Parathyroid adenoma (tissue), 2 donors: ENCODE results near the gene PRXL2C.
"Not testable (repeated sequence)": the region's sequence is repeated elsewhere in the genome, so short reads cannot be mapped to it uniquely, and the experiment has no call there.

ENCODE experiments used
- H2AFZ ChIP-seq: fragments of 300-600 bp; sonication (generic); one replicate; pipeline ENCODE4 v1.7.0; 2017; ENCODE audit warnings: antibody characterized with exemption, mild to moderate bottlenecking
- H3K27ac ChIP-seq: fragments of 300-600 bp; sonication (generic); one replicate; pipeline ENCODE4 v1.7.0; 2017
- H3K27me3 ChIP-seq: fragments of 300-600 bp; sonication (generic); one replicate; pipeline ENCODE4 v1.7.0; 2017; ENCODE audit warnings: low read length; ENCODE audit not compliant: control insufficient read depth, insufficient read depth
- H3K36me3 ChIP-seq: fragments of 300-600 bp; sonication (generic); one replicate; pipeline ENCODE4 v1.7.0; 2017; ENCODE audit warnings: low read length; ENCODE audit not compliant: control insufficient read depth, insufficient read depth
- H3K4me1 ChIP-seq: fragments of 300-600 bp; sonication (generic); one replicate; pipeline ENCODE4 v1.7.0; 2017; ENCODE audit warnings: control low read depth
- H3K4me2 ChIP-seq: fragments of 300-600 bp; sonication (generic); one replicate; pipeline ENCODE4 v1.7.0; 2017; ENCODE audit warnings: low read length
- H3K4me3 ChIP-seq: fragments of 300-600 bp; sonication (generic); one replicate; pipeline ENCODE4 v1.7.0; 2017; ENCODE audit warnings: low read depth, low read length
- H3K79me2 ChIP-seq: fragments of 300-600 bp; sonication (generic); one replicate; pipeline ENCODE4 v1.7.0; 2017; ENCODE audit warnings: control low read depth
- H3K9ac ChIP-seq: fragments of 300-600 bp; sonication (generic); one replicate; pipeline ENCODE4 v1.7.0; 2017; ENCODE audit warnings: mild to moderate bottlenecking
- H3K9me3 ChIP-seq: fragments of 300-600 bp; sonication (generic); one replicate; pipeline ENCODE4 v1.7.0; 2017; ENCODE audit warnings: low read length; ENCODE audit not compliant: control insufficient read depth
- CTCF ChIP-seq: fragments of 300-600 bp; sonication (generic); IDR thresholded peaks from one replicate; pipeline ENCODE4 v1.7.0; 2017; ENCODE audit warnings: antibody characterized with exemption, mild to moderate bottlenecking
- donor health status: primary hyperparathyroidism.

Gene PRXL2C

GRCh38 chr9:96667363-96667728, 12.2 kb upstream of the PRXL2C start:
- no peak overlapping the region for H3K9ac ChIP-seq
- H3K4me2 ChIP-seq = no peak overlapping the region
- H3K27me3 ChIP-seq = no peaks in the 10 kb centered on the region
- H3K4me3 ChIP-seq = no peak overlapping the region
- no peaks in the 10 kb centered on the region for H3K9me3 ChIP-seq
- no peak for TF ChIP-seq CTCF
- H3K36me3 ChIP-seq = no peaks in the 10 kb centered on the region
- no peak overlapping the region for H2AFZ ChIP-seq
- no peaks in the 10 kb centered on the region for H3K4me1 ChIP-seq
- no peak overlapping the region for H3K27ac ChIP-seq
- no peaks in the 10 kb centered on the region for H3K79me2 ChIP-seq

GRCh38 chr9:96666653-96667362, 11.7 kb upstream of the PRXL2C start:
- H3K36me3 ChIP-seq, H3K4me1 ChIP-seq, H3K79me2 ChIP-seq, H3K4me2 ChIP-seq, H3K9me3 ChIP-seq, H3K9ac ChIP-seq, H3K4me3 ChIP-seq, H3K27me3 ChIP-seq, H2AFZ ChIP-seq, H3K27ac ChIP-seq: not testable (repeated sequence)
- TF ChIP-seq CTCF = peak; percentile 66

- Histone ChIP-seq H2AFZ (no peak overlapping the region), H3K4me2 (no peak overlapping the region), H3K4me1 (no peaks in the 10 kb centered on the region), H3K27ac (no peak overlapping the region), H3K9me3 (no peaks in the 10 kb centered on the region), H3K36me3 (no peaks in the 10 kb centered on the region), H3K79me2 (no peaks in the 10 kb centered on the region), H3K9ac (no peak overlapping the region), H3K4me3 (no peak overlapping the region), H3K27me3 (no peaks in the 10 kb centered on the region)
- TF ChIP-seq CTCF = no peak
These were observed 10.7 kb upstream of the PRXL2C start for GRCh38 chr9:96665789-96666188.

GRCh38 chr9:96663506-96664120, 8.5 kb upstream of the PRXL2C start:
- no peaks in the 10 kb centered on the region for H3K9me3 ChIP-seq
- no peaks in the 10 kb centered on the region for H3K79me2 ChIP-seq
- no peak overlapping the region for H3K4me2 ChIP-seq
- no peak overlapping the region for H2AFZ ChIP-seq
- H3K27me3 ChIP-seq = no peaks in the 10 kb centered on the region
- H3K36me3 ChIP-seq = no peaks in the 10 kb centered on the region
- no peaks in the 10 kb centered on the region for H3K4me1 ChIP-seq
- H3K27ac ChIP-seq = no peak overlapping the region
- no peak overlapping the region for H3K4me3 ChIP-seq
- H3K9ac ChIP-seq = no peak overlapping the region
- TF ChIP-seq CTCF = no peak

GRCh38 chr9:96661711-96662110, 6.6 kb upstream of the PRXL2C start:
- Histone ChIP-seq H2AFZ (no peak overlapping the region), H3K4me2 (no peak overlapping the region), H3K27me3 (no peaks in the 10 kb centered on the region), H3K4me3 (no peak overlapping the region), H3K9ac (no peak overlapping the region), H3K4me1 (no peaks in the 10 kb centered on the region), H3K27ac (no peak overlapping the region), H3K9me3 (no peaks in the 10 kb centered on the region), H3K79me2 (no peaks in the 10 kb centered on the region), H3K36me3 (no peaks in the 10 kb centered on the region)
- TF ChIP-seq CTCF = no peak
